Calu3 (cell line): ENCODE data around the gene RER1. TPM values are rescaled to one million over a fixed set of nuclear protein-coding genes. Genes with fewer than 3 reads are reported as not detected.

Source experiments
- BruUV-seq: library from RNA; stranded (reverse); fragments of 400-500 nt; replicated peaks from 2 replicates; lab custom pipeline; 2021; lab: Mats Ljungman, UMichigan
- CTCF ChIA-PET: fragments of 300-600 bp; sonication (Branson Sonifier 250); formaldehyde crosslinking; loops from one replicate; lab custom pipeline; 2022; ENCODE audit warnings: antibody characterized with exemption; lab: Charles Lee
- DNase-seq: peaks from one replicate; pipeline ENCODE4 v3.0.0; 2022
- H3K27ac Mint-ChIP-seq: one replicate; pipeline ENCODE4 v1.8.0; 2022; ENCODE audit warnings: mixed read lengths; ENCODE audit not compliant: unreplicated experiment
- H3K27me3 Mint-ChIP-seq: one replicate; pipeline ENCODE4 v1.8.0; 2022; ENCODE audit warnings: mixed read lengths; ENCODE audit not compliant: unreplicated experiment
- H3K36me3 Mint-ChIP-seq: one replicate; pipeline ENCODE4 v1.8.0; 2022; ENCODE audit warnings: mild to moderate bottlenecking, moderate library complexity, mixed read lengths; ENCODE audit not compliant: insufficient read depth, unreplicated experiment
- H3K4me1 Mint-ChIP-seq: one replicate; pipeline ENCODE4 v1.8.0; 2022; ENCODE audit warnings: mild to moderate bottlenecking, low read depth, mixed read lengths; ENCODE audit not compliant: unreplicated experiment
- H3K4me3 Mint-ChIP-seq: one replicate; pipeline ENCODE4 v1.8.0; 2022; ENCODE audit warnings: mild to moderate bottlenecking, low read depth, moderate library complexity, mixed read lengths; ENCODE audit not compliant: unreplicated experiment
- H3K9me3 Mint-ChIP-seq: one replicate; pipeline ENCODE4 v1.8.0; 2022; ENCODE audit warnings: low read depth, mixed read lengths; ENCODE audit not compliant: unreplicated experiment
- intact Hi-C: fragments of 100-400 bp; cut with micrococcal nuclease; formaldehyde crosslinking; loops from one replicate; pipeline ENCODE4 v1.10.0; 2022; ENCODE audit not compliant: unreplicated experiment
- total RNA-seq: library from RNA; stranded (reverse); gene quantifications from 2 replicates; pipeline ENCODE4 v1.2.3, GENCODE V29; 2022
- TF ChIP-seq, protein P1 (sequence below): fragments of 200-600 bp; IDR thresholded peaks from one replicate; pipeline ENCODE4 v1.8.0; 2022; ENCODE audit warnings: antibody characterized with exemption; ENCODE audit not compliant: unreplicated experiment

The RER1 gene
- total RNA-seq, 1 experiment from 2014 or later, result 118 TPM

DNA sequence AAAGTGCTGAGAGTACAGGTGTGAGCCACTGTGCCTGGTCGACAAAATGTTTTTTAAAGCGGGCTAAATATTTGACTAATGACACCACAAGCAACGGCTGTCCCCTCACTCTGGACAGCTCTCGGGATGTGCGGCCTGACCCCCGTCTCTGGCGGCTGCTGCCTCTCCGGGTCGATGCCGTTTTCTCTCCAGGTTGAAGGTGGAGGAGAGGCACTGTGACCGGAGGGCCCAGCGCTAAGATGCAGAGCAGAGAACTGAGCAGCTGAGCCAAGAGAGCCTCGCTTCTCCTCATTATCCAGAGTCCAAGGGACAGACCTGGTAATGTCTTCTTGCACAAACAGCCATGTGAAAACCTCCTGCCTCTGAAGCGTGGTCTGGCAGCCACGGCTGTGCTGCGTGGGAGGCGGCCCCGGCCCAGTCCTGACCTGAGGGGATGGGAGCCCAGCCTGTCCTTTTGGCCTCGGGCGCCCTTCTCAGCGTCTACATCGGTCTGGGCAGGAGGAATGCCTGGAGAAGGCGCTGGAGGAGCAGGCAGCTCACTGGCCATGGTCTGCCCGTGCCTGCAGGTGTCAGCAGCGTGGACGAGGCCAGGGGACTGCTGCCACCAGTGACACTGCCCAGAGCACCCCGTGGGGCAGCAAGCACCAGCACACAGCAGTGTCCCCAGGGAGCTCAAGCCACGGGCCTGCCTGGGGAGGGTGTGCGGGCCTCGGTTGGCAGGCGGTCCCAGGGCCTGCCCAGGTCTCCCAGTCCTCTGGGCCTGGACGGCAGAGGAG lies 10.6 kb upstream of the RER1 start:
- no peaks in the 10 kb centered on the region for H3K9me3 Mint-ChIP-seq
- no peak overlapping the region for H3K27ac Mint-ChIP-seq
- no peaks in the 10 kb centered on the region for H3K27me3 Mint-ChIP-seq
- no peaks in the 10 kb centered on the region for H3K4me1 Mint-ChIP-seq
- intact Hi-C loops, result loop anchor here (5.0 kb wide), 1 partner anchor 184 kb away; no protein-coding TSS in a partner anchor
- no peak for DNase-seq
- H3K4me3 Mint-ChIP-seq, result no peak overlapping the region
- CTCF ChIA-PET, result interaction anchor here (0.8 to 2.2 kb wide), 5 partner anchors 10 to 278 kb away, joined by 3 to 16 read pairs (median 4); partner anchors contain the start of genes FAAP20, MORN1 and RER1
- peaks cover 8% of the 10 kb centered on the region for H3K36me3 Mint-ChIP-seq
- TF ChIP-seq, protein P1, sequence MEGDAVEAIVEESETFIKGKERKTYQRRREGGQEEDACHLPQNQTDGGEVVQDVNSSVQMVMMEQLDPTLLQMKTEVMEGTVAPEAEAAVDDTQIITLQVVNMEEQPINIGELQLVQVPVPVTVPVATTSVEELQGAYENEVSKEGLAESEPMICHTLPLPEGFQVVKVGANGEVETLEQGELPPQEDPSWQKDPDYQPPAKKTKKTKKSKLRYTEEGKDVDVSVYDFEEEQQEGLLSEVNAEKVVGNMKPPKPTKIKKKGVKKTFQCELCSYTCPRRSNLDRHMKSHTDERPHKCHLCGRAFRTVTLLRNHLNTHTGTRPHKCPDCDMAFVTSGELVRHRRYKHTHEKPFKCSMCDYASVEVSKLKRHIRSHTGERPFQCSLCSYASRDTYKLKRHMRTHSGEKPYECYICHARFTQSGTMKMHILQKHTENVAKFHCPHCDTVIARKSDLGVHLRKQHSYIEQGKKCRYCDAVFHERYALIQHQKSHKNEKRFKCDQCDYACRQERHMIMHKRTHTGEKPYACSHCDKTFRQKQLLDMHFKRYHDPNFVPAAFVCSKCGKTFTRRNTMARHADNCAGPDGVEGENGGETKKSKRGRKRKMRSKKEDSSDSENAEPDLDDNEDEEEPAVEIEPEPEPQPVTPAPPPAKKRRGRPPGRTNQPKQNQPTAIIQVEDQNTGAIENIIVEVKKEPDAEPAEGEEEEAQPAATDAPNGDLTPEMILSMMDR, result no peak
- no TSS peak for BruUV-seq

DNA sequence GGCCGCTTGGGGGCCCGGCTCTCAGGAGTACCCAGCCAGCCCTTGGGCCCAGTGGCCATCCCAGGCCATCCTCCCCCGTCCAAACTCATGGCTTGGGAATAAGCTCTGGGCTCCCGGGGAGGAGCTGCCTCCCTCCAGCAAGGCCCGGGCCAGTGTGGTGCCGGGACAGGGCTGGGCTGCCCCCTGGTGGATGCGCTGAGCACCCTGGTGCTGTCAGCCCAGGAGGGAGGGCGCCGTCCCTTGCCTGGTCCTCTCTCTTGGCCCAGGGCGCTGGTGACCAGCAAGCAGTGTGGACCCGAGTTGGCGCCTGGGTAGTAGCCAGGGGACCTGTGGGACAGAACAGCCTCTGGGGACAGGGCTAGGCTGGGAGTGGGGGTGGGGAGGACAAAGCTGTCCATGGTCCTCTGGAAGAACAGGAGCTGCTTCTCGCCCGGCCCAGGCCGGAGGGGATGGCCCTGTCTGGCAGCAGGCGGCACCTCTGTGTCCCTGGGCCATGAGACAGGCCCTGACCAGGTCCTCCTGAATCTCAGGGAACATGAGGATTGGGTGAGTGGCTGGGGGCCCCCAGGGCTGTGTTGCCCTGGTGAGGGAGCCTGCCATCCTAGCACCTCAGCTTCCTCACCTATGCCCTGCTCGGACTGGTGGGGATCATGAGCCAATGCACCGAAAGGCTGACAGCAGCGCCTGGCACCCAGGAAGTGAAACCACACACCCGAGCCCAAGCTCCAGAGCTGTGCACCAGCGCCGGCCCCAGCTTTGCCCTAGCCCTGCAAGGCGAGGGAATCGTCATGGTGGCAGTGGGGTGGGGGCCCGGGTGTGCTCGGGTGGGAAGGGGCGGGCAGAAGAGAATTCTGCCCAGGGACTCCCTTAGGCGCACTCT lies 9.7 kb upstream of the RER1 start:
- no TSS peak for BruUV-seq
- H3K9me3 Mint-ChIP-seq, result no peaks in the 10 kb centered on the region
- no peak overlapping the region for H3K4me3 Mint-ChIP-seq
- TF ChIP-seq, protein P1, result peak; percentile 49
- H3K4me1 Mint-ChIP-seq, result no peaks in the 10 kb centered on the region
- no peak overlapping the region for H3K27ac Mint-ChIP-seq
- peak; percentile 63 for DNase-seq
- CTCF ChIA-PET, result interaction anchor here (0.8 to 2.2 kb wide), 5 partner anchors 9 to 279 kb away, joined by 3 to 16 read pairs (median 4); partner anchors contain the start of genes FAAP20, MORN1 and RER1
- H3K36me3 Mint-ChIP-seq, result peaks cover 9% of the 10 kb centered on the region
- intact Hi-C loops, result loop anchor here (5.0 kb wide), 1 partner anchor 185 kb away; no protein-coding TSS in a partner anchor
- no peaks in the 10 kb centered on the region for H3K27me3 Mint-ChIP-seq

DNA sequence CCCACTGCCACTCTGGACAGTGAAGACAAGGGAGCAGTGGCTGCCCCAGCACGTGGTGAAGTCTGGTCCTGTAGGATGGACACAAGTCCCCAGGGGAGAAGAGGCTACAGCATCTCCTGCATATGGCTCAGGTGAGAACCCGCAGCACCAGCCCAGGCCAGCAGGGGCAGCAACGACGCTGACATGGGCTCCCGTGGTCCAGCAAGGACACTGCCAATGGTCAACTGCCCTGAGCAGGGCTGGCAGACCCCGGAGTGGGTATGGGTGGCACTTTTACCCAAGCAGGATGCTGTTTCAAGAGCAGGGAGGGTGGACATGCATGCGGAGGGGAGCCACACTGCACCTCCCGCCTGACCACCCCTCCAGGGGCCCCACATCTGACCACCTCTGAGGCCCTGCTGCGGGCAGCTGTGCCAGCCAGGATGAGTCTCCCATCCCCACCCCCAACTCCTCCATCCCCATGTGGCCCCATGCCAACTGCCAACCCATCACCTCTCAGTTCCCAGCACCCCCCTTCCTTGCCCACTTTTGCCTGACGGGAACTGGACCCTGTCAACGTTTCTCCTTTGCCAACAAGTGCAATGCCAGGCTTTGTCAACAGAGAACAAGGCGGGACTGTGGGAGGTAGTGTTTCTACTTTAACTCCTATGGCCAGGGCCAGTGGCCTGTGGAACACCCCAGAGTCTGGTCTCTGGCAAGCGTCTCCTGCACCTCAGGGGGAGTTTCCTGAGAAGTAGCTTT lies 8.8 kb upstream of the RER1 start:
- H3K4me3 Mint-ChIP-seq, result no peak overlapping the region
- TF ChIP-seq, protein P1, result peak; percentile 20
- no peaks in the 10 kb centered on the region for H3K27me3 Mint-ChIP-seq
- H3K9me3 Mint-ChIP-seq, result no peaks in the 10 kb centered on the region
- no TSS peak for BruUV-seq
- no peak overlapping the region for H3K27ac Mint-ChIP-seq
- CTCF ChIA-PET, result interaction anchor here (2.2 kb wide), 1 partner anchor 188 kb away, joined by 16 read pairs; the partner anchor contains the start of gene FAAP20
- intact Hi-C loops, result loop anchor here (5.0 kb wide), 1 partner anchor 185 kb away; no protein-coding TSS in a partner anchor
- H3K36me3 Mint-ChIP-seq, result peaks cover 9% of the 10 kb centered on the region
- no peaks in the 10 kb centered on the region for H3K4me1 Mint-ChIP-seq
- DNase-seq, result peak; percentile 61

DNA sequence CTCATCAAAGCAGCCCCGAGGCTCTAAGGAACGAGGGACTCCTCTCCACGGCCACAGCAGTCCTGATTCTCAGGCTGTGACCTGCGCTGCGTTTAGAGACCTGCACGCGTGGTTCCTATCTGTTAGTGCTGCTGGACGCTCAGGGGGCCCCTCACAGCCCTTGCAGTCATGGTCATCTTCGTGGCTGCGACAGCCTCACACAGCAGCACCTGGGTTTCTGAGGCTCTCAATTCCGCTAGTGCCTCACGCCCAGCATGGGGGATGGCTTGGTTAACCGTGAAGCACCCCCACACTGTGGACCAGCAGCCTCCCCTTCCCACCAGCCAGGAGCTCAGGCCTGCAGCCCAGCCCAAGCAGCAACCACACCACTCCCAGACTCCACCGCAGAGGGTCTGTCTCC lies 8.1 kb upstream of the RER1 start:
- Mint-ChIP-seq H3K27me3 (no peaks in the 10 kb centered on the region), H3K27ac (no peak overlapping the region), H3K9me3 (no peaks in the 10 kb centered on the region), H3K36me3 (peaks cover 12% of the 10 kb centered on the region), H3K4me3 (no peak overlapping the region), H3K4me1 (no peaks in the 10 kb centered on the region)
- TF ChIP-seq, protein P1, result no peak
- intact Hi-C loops, result loop anchor here (5.0 kb wide), 1 partner anchor 186 kb away; no protein-coding TSS in a partner anchor
- no TSS peak for BruUV-seq
- no peak for DNase-seq
- CTCF ChIA-PET, result no interaction called here
